ENCODE measurements around the gene SLC8B1. TPM values are rescaled to one million over a fixed set of nuclear protein-coding genes. Genes with fewer than 3 reads are reported as not detected.

The SLC8B1 gene
- polyA plus RNA-seq, 1 donor from 2014 or later = 1.1 TPM

DNA sequence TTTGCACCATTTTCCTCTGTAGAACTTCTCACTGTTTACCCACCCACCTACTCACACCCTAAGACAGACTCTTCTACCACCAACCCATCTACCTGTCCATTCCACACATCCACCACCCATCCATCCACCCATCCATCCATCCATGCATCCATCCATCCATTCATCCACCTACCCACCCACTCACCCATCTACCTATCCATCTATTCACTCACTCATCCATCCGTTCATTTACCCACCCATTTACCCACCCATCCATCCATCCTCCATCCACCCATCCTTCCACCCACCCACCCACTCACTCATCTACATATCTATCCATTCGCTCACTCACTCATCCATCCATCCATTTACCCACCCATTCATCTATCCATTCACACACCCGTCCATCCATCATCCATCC lies 38.5 kb upstream of the SLC8B1 start:
- Histone ChIP-seq H3K9me3 (ENCODE audit: low read length) (no peaks in the 10 kb centered on the region), H4K20me1 (ENCODE audit: insufficient read depth) (no peaks in the 10 kb centered on the region), H3K36me3 (ENCODE audit: insufficient read depth, low read length) (no peaks in the 10 kb centered on the region), H3K4me3 (ENCODE audit: low read length) (no peak overlapping the region), H3K9me2 (ENCODE audit: insufficient read depth, low read length) (no peaks in the 10 kb centered on the region), H3K27me3 (ENCODE audit: insufficient read depth, low read depth, low read length) (no peaks in the 10 kb centered on the region), H3K9ac (ENCODE audit: low read length) (no peak overlapping the region), H3K79me2 (replicated peaks; ENCODE audit: insufficient read depth, low read length) (no peaks in the 10 kb centered on the region), H3K4me2 (ENCODE audit: low read length) (no peak overlapping the region), H3K27ac (ENCODE audit: low read length) (no peak overlapping the region), H2AFZ (ENCODE audit: low read depth, low read length) (no peak overlapping the region), H3F3A (ENCODE audit: insufficient read depth, low read length, poor library complexity, severe bottlenecking) (no peaks in the 10 kb centered on the region)
- TF ChIP-seq TAF1 (IDR thresholded peaks at IDR 0.05; ENCODE audit: low read depth) (no peak), EZH2 (IDR thresholded peaks at IDR 0.05; ENCODE audit: borderline replicate concordance, insufficient read depth, low read length, poor library complexity, severe bottlenecking) (no peak)

DNA sequence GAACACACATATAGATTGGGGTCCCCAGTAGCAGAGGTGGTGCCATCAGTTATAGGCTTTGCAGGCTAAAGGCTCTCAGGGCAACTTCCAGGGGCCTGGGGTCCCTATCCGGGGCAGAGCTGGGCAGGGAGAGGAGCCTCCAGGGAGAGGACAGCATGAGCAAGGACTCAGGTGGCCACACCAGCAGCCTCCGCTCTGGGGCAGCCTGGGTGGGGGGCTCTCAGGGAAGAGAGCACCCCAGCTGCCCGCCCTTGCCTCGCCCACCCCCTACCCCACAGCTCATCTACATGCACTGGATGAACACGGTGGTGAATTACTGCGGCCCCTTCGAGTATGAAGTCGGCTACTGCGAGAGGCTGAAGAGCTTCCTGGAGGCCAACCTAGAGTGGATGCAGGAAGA lies 37.5 kb upstream of the SLC8B1 start:
- Histone ChIP-seq H4K20me1 (ENCODE audit: insufficient read depth) (no peaks in the 10 kb centered on the region), H3K4me3 (ENCODE audit: low read length) (no peak overlapping the region), H3F3A (ENCODE audit: insufficient read depth, low read length, poor library complexity, severe bottlenecking) (no peaks in the 10 kb centered on the region), H3K9ac (ENCODE audit: low read length) (no peak overlapping the region), H3K9me3 (ENCODE audit: low read length) (no peaks in the 10 kb centered on the region), H3K27ac (ENCODE audit: low read length) (no peak overlapping the region), H3K27me3 (ENCODE audit: insufficient read depth, low read depth, low read length) (no peaks in the 10 kb centered on the region), H3K9me2 (ENCODE audit: insufficient read depth, low read length) (no peaks in the 10 kb centered on the region), H2AFZ (ENCODE audit: low read depth, low read length) (no peak overlapping the region), H3K4me2 (ENCODE audit: low read length) (no peak overlapping the region), H3K36me3 (ENCODE audit: insufficient read depth, low read length) (no peaks in the 10 kb centered on the region), H3K79me2 (replicated peaks; ENCODE audit: insufficient read depth, low read length) (no peaks in the 10 kb centered on the region)
- no peak for TF ChIP-seq RAD21 (conservative IDR thresholded peaks at IDR 0.05)
- TF ChIP-seq EP300 (conservative IDR thresholded peaks at IDR 0.05; ENCODE audit: poor library complexity, severe bottlenecking) = no peak
- TF ChIP-seq SMC3 (conservative IDR thresholded peaks at IDR 0.05; ENCODE audit: poor library complexity) = no peak
- TF ChIP-seq TAF1 (IDR thresholded peaks at IDR 0.05; ENCODE audit: low read depth) = no peak
- TF ChIP-seq EZH2 (IDR thresholded peaks at IDR 0.05; ENCODE audit: borderline replicate concordance, insufficient read depth, low read length, poor library complexity, severe bottlenecking) = no peak
- TF ChIP-seq, protein P1, sequence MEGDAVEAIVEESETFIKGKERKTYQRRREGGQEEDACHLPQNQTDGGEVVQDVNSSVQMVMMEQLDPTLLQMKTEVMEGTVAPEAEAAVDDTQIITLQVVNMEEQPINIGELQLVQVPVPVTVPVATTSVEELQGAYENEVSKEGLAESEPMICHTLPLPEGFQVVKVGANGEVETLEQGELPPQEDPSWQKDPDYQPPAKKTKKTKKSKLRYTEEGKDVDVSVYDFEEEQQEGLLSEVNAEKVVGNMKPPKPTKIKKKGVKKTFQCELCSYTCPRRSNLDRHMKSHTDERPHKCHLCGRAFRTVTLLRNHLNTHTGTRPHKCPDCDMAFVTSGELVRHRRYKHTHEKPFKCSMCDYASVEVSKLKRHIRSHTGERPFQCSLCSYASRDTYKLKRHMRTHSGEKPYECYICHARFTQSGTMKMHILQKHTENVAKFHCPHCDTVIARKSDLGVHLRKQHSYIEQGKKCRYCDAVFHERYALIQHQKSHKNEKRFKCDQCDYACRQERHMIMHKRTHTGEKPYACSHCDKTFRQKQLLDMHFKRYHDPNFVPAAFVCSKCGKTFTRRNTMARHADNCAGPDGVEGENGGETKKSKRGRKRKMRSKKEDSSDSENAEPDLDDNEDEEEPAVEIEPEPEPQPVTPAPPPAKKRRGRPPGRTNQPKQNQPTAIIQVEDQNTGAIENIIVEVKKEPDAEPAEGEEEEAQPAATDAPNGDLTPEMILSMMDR (IDR thresholded peaks at IDR 0.05; ENCODE audit: poor library complexity, severe bottlenecking) = no peak
- no peak for TF ChIP-seq MXI1 (conservative IDR thresholded peaks at IDR 0.05; ENCODE audit: poor library complexity, severe bottlenecking)
- TF ChIP-seq, protein P2, sequence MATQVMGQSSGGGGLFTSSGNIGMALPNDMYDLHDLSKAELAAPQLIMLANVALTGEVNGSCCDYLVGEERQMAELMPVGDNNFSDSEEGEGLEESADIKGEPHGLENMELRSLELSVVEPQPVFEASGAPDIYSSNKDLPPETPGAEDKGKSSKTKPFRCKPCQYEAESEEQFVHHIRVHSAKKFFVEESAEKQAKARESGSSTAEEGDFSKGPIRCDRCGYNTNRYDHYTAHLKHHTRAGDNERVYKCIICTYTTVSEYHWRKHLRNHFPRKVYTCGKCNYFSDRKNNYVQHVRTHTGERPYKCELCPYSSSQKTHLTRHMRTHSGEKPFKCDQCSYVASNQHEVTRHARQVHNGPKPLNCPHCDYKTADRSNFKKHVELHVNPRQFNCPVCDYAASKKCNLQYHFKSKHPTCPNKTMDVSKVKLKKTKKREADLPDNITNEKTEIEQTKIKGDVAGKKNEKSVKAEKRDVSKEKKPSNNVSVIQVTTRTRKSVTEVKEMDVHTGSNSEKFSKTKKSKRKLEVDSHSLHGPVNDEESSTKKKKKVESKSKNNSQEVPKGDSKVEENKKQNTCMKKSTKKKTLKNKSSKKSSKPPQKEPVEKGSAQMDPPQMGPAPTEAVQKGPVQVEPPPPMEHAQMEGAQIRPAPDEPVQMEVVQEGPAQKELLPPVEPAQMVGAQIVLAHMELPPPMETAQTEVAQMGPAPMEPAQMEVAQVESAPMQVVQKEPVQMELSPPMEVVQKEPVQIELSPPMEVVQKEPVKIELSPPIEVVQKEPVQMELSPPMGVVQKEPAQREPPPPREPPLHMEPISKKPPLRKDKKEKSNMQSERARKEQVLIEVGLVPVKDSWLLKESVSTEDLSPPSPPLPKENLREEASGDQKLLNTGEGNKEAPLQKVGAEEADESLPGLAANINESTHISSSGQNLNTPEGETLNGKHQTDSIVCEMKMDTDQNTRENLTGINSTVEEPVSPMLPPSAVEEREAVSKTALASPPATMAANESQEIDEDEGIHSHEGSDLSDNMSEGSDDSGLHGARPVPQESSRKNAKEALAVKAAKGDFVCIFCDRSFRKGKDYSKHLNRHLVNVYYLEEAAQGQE (IDR thresholded peaks at IDR 0.05; ENCODE audit: borderline replicate concordance) = no peak
- no peak for TF ChIP-seq POLR2AphosphoS5 (IDR thresholded peaks at IDR 0.05)

DNA sequence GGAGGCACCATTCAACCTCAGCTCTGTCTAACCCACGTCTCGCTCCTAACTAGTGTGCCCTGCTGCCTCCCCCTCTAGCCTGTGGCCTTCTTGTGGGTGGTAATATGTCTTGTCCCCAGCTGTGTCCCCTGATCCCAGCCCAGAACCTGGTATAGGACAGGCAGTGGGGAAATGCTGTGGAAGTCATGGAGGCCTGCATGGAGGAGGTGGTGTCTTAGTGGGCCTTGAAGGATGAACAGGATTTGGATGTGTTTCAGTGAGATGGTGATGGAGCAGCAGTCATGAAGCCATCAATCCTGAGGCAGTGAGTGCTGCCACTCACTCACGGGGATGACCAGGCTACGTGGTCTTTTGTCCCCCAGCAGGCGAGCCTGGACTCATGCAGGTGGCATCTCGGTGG lies 36.9 kb upstream of the SLC8B1 start:
- Histone ChIP-seq H4K20me1 (ENCODE audit: insufficient read depth) (no peaks in the 10 kb centered on the region), H3K4me3 (ENCODE audit: low read length) (no peak overlapping the region), H2AFZ (ENCODE audit: low read depth, low read length) (no peak overlapping the region), H3K4me2 (ENCODE audit: low read length) (no peak overlapping the region), H3K9me3 (ENCODE audit: low read length) (no peaks in the 10 kb centered on the region), H3K27ac (ENCODE audit: low read length) (no peak overlapping the region), H3K79me2 (replicated peaks; ENCODE audit: insufficient read depth, low read length) (no peaks in the 10 kb centered on the region), H3K9ac (ENCODE audit: low read length) (no peak overlapping the region), H3K27me3 (ENCODE audit: insufficient read depth, low read depth, low read length) (no peaks in the 10 kb centered on the region), H3K36me3 (ENCODE audit: insufficient read depth, low read length) (no peaks in the 10 kb centered on the region), H3K9me2 (ENCODE audit: insufficient read depth, low read length) (no peaks in the 10 kb centered on the region), H3F3A (ENCODE audit: insufficient read depth, low read length, poor library complexity, severe bottlenecking) (no peaks in the 10 kb centered on the region)
- TF ChIP-seq, protein P2 (IDR thresholded peaks at IDR 0.05; ENCODE audit: borderline replicate concordance) = no peak
- TF ChIP-seq EP300 (conservative IDR thresholded peaks at IDR 0.05; ENCODE audit: poor library complexity, severe bottlenecking) = no peak
- no peak for TF ChIP-seq SMC3 (conservative IDR thresholded peaks at IDR 0.05; ENCODE audit: poor library complexity)
- TF ChIP-seq MXI1 (conservative IDR thresholded peaks at IDR 0.05; ENCODE audit: poor library complexity, severe bottlenecking) = no peak
- no peak for TF ChIP-seq RAD21 (conservative IDR thresholded peaks at IDR 0.05)
- TF ChIP-seq EZH2 (IDR thresholded peaks at IDR 0.05; ENCODE audit: borderline replicate concordance, insufficient read depth, low read length, poor library complexity, severe bottlenecking) = no peak
- TF ChIP-seq, protein P1 (IDR thresholded peaks at IDR 0.05; ENCODE audit: poor library complexity, severe bottlenecking) = no peak
- TF ChIP-seq POLR2AphosphoS5 (IDR thresholded peaks at IDR 0.05) = no peak
- TF ChIP-seq TAF1 (IDR thresholded peaks at IDR 0.05; ENCODE audit: low read depth) = no peak

All from neural cell (in vitro differentiated cells).